Prostate gland (tissue), 2 donors: ENCODE measurements around the gene POLR3B. TPM values are rescaled to one million over a fixed set of nuclear protein-coding genes. Genes with fewer than 3 reads are reported as not detected.

Experiments used
- DNase-seq: peaks from one replicate; pipeline ENCODE4 v3.0.0-alpha.2; 2019; ENCODE audit warnings: low spot score
- H3K27ac ChIP-seq, 2 donors: fragments of 200-600 bp; sonication (generic); 2 replicates each; pipeline ENCODE4 v1.5.1; 2017 to 2019
- H3K27me3 ChIP-seq: fragments of 200-600 bp; sonication (generic); replicated peaks from 2 replicates; pipeline ENCODE4 v1.5.1; 2019; ENCODE audit not compliant: insufficient read depth
- H3K36me3 ChIP-seq, 2 donors: fragments of 200-600 bp; sonication (generic); 1 replicate in 1 of 2; 2 replicates in 1 of 2; pipeline versions ENCODE4 v1.5.1 to v1.8.1; 2017 to 2019
- H3K4me1 ChIP-seq: fragments of 200-600 bp; sonication (generic); replicated peaks from 2 replicates; pipeline ENCODE4 v1.5.1; 2019
- H3K4me3 ChIP-seq, 2 donors: fragments of 200-600 bp; sonication (generic); 2 replicates each; pipeline ENCODE4 v1.5.1; 2017 to 2019
- H3K9me3 ChIP-seq: fragments of 200-600 bp; sonication (generic); 2 replicates; pipeline ENCODE4 v1.5.1; 2017
- CTCF ChIP-seq, 4 experiments: fragments of 200-600 bp in 2 of 4; fragments of 450-650 bp in 2 of 4; sonication (generic) in 2 of 4; IDR thresholded peaks; 1 replicate in 3 of 4; 2 replicates in 1 of 4; pipeline ENCODE4 v1.5.1; 2016 to 2019; ENCODE audit warnings: antibody characterized with exemption in 4 of 4, mild to moderate bottlenecking in 2 of 4, moderate library complexity in 2 of 4
- POLR2A ChIP-seq: fragments of 450-650 bp; IDR thresholded peaks from one replicate; pipeline ENCODE4 v1.6.1; 2016; ENCODE audit warnings: antibody characterized with exemption, mild to moderate bottlenecking
- POLR2AphosphoS5 ChIP-seq: sonication (generic); formaldehyde crosslinking; IDR thresholded peaks from one replicate; pipeline ENCODE4 v1.6.1; 2017; ENCODE audit warnings: antibody characterized with exemption
- WGBS: methylation state at CpG from one replicate; pipeline ENCODE4 v1.1.5; 2018; 5-methylcytosine and 5-hydroxymethylcytosine counted together
- intact Hi-C: fragments of 100-400 bp; cut with DNase I; formaldehyde crosslinking; loops from one replicate; pipeline ENCODE4 v1.14.2; 2022
- total RNA-seq, 2 donors: library from RNA; depleted of rRNA; stranded (reverse); fragments of >200 nt; gene quantifications; one replicate each; pipeline ENCODE4 v1.1.0, GENCODE V29; 2016

Gene POLR3B
- total RNA-seq, 2 donors from 2014 or later: 8.6 to 9.5 TPM

GRCh38 chr12:106495354-106495965 lies 137.9 kb downstream of the POLR3B start:
- Histone ChIP-seq H3K4me1 (no peaks in the 10 kb centered on the region), H3K27me3 (no peaks in the 10 kb centered on the region), H3K9me3 (no peaks in the 10 kb centered on the region), H3K4me3 (no peak overlapping the region), H3K36me3 (no peaks in the 10 kb centered on the region), H3K27ac (no peak overlapping the region)
- intact Hi-C loops: no loop called here
- WGBS: 86% methylated on average over 5 of the region's 5 CpGs
- TF ChIP-seq POLR2A (no peak), POLR2AphosphoS5 (no peak), CTCF (IDR thresholded peaks at IDR 0.05) (no peak)
- DNase-seq: no peak

GRCh38 chr12:106498056-106498455 lies 140.5 kb downstream of the POLR3B start:
- H3K9me3 ChIP-seq: no peaks in the 10 kb centered on the region
- no peak overlapping the region for H3K4me3 ChIP-seq
- H3K4me1 ChIP-seq: no peaks in the 10 kb centered on the region
- no peak for TF ChIP-seq POLR2A
- no peak for TF ChIP-seq POLR2AphosphoS5
- DNase-seq: no peak
- intact Hi-C loops: no loop called here
- no peak overlapping the region for H3K27ac ChIP-seq
- 62% methylated on average over 7 of the region's 7 CpGs for WGBS
- H3K27me3 ChIP-seq: no peaks in the 10 kb centered on the region
- no peaks in the 10 kb centered on the region for H3K36me3 ChIP-seq

GRCh38 chr12:106499628-106500027 lies 142.1 kb downstream of the POLR3B start:
- intact Hi-C loops: no loop called here
- no peak for DNase-seq
- H3K4me1 ChIP-seq: no peaks in the 10 kb centered on the region
- H3K36me3 ChIP-seq: peaks cover 0 to 3% of the 10 kb centered on the region in 2 donors
- no peak overlapping the region for H3K27ac ChIP-seq
- WGBS: 94% methylated on average over 2 of the region's 2 CpGs
- TF ChIP-seq POLR2AphosphoS5: no peak
- TF ChIP-seq CTCF (IDR thresholded peaks at IDR 0.05): no peak
- no peak for TF ChIP-seq POLR2A
- no peaks in the 10 kb centered on the region for H3K27me3 ChIP-seq
- no peaks in the 10 kb centered on the region for H3K9me3 ChIP-seq
- H3K4me3 ChIP-seq: no peak overlapping the region

- intact Hi-C loops: no loop called here
- DNase-seq: no peak
- no peak overlapping the region for H3K4me3 ChIP-seq
- no peak overlapping the region for H3K27ac ChIP-seq
- no peaks in the 10 kb centered on the region for H3K9me3 ChIP-seq
- no peaks in the 10 kb centered on the region for H3K27me3 ChIP-seq
- WGBS: 75% methylated on average over 9 of the region's 9 CpGs
- TF ChIP-seq POLR2A: no peak
- TF ChIP-seq CTCF (IDR thresholded peaks at IDR 0.05): no peak
- TF ChIP-seq POLR2AphosphoS5: no peak
- no peaks in the 10 kb centered on the region for H3K4me1 ChIP-seq
- peaks cover 0 to 3% of the 10 kb centered on the region in 2 donors for H3K36me3 ChIP-seq
These were observed 149.1 kb downstream of the POLR3B start for GRCh38 chr12:106506691-106507090.

- 89% methylated on average over 2 of the region's 2 CpGs for WGBS
- H3K27me3 ChIP-seq: no peaks in the 10 kb centered on the region
- H3K9me3 ChIP-seq: no peaks in the 10 kb centered on the region
- TF ChIP-seq POLR2A: no peak
- TF ChIP-seq POLR2AphosphoS5: no peak
- TF ChIP-seq CTCF (IDR thresholded peaks at IDR 0.05): no peak
- peaks cover 0 to 3% of the 10 kb centered on the region in 2 donors for H3K36me3 ChIP-seq
- H3K4me1 ChIP-seq: no peaks in the 10 kb centered on the region
- no peak for DNase-seq
- H3K27ac ChIP-seq: no peak overlapping the region
- intact Hi-C loops: no loop called here
- H3K4me3 ChIP-seq: no peak overlapping the region
These were observed 151.4 kb downstream of the POLR3B start for GRCh38 chr12:106508966-106509365.
